Progenitor cell of endocrine pancreas (in vitro differentiated cells): ENCODE data around the gene FBXO15. TPM values are rescaled to one million over a fixed set of nuclear protein-coding genes. Genes with fewer than 3 reads are reported as not detected.

ENCODE experiments used
- DNase-seq: peaks from one replicate; pipeline ENCODE4 v3.0.0; 2021; ENCODE audit warnings: low spot score; ENCODE audit not compliant: unreplicated experiment
- H3K27ac Mint-ChIP-seq: 2 replicates; pipeline ENCODE4 v1.8.0; 2021; ENCODE audit warnings: mild to moderate bottlenecking, moderate library complexity, mixed read lengths
- H3K27me3 Mint-ChIP-seq: 2 replicates; pipeline ENCODE4 v1.8.0; 2021; ENCODE audit warnings: mixed read lengths
- H3K36me3 Mint-ChIP-seq: 2 replicates; pipeline ENCODE4 v1.8.0; 2022; ENCODE audit warnings: mixed read lengths; ENCODE audit not compliant: insufficient read depth
- H3K4me1 Mint-ChIP-seq: 2 replicates; pipeline ENCODE4 v1.8.0; 2021; ENCODE audit warnings: low read depth, mixed read lengths
- H3K4me3 Mint-ChIP-seq: 2 replicates; pipeline ENCODE4 v1.8.0; 2021; ENCODE audit warnings: low read depth, mild to moderate bottlenecking, moderate library complexity, mixed read lengths
- H3K9me3 Mint-ChIP-seq: 2 replicates; pipeline ENCODE4 v1.8.0; 2021; ENCODE audit warnings: low read depth, mixed read lengths
- total RNA-seq: library from RNA; stranded (reverse); gene quantifications from 2 replicates; pipeline ENCODE4 v1.2.1, GENCODE V29; 2021
- TF ChIP-seq, protein P1 (sequence below): fragments of 200-600 bp; sonication (generic); IDR thresholded peaks from one replicate; pipeline ENCODE4 v1.5.0; 2021; ENCODE audit warnings: antibody characterized with exemption, mild to moderate bottlenecking; ENCODE audit not compliant: unreplicated experiment

Gene FBXO15
- total RNA-seq, 1 donor from 2014 or later = 2.7 TPM

DNA sequence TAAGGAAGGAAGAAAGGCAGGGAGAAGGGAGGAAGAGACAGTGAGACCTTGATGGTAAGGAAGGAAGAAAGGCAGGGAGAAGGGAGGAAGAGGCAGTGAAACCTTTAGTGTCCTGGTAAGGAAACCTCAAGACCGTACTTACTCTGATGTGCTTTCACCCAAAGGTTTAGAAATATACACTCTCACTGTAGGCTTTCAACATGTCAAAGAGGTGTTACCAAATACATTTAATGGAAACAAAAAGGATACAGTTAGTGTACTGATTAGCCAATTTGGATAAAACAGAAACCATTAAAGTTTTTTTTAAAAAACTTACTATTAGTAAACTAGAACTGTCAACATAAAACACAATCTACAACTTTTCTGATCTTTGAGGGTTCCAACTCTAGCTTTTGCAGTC lies 7.1 kb downstream of the FBXO15 start:
- Mint-ChIP-seq H3K36me3 (no peaks in the 10 kb centered on the region), H3K9me3 (no peaks in the 10 kb centered on the region), H3K4me1 (peaks cover 8% of the 10 kb centered on the region), H3K27me3 (peaks cover 24% of the 10 kb centered on the region), H3K4me3 (no peak overlapping the region), H3K27ac (no peak overlapping the region)
- DNase-seq = no peak
- TF ChIP-seq, protein P1, sequence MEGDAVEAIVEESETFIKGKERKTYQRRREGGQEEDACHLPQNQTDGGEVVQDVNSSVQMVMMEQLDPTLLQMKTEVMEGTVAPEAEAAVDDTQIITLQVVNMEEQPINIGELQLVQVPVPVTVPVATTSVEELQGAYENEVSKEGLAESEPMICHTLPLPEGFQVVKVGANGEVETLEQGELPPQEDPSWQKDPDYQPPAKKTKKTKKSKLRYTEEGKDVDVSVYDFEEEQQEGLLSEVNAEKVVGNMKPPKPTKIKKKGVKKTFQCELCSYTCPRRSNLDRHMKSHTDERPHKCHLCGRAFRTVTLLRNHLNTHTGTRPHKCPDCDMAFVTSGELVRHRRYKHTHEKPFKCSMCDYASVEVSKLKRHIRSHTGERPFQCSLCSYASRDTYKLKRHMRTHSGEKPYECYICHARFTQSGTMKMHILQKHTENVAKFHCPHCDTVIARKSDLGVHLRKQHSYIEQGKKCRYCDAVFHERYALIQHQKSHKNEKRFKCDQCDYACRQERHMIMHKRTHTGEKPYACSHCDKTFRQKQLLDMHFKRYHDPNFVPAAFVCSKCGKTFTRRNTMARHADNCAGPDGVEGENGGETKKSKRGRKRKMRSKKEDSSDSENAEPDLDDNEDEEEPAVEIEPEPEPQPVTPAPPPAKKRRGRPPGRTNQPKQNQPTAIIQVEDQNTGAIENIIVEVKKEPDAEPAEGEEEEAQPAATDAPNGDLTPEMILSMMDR = no peak

DNA sequence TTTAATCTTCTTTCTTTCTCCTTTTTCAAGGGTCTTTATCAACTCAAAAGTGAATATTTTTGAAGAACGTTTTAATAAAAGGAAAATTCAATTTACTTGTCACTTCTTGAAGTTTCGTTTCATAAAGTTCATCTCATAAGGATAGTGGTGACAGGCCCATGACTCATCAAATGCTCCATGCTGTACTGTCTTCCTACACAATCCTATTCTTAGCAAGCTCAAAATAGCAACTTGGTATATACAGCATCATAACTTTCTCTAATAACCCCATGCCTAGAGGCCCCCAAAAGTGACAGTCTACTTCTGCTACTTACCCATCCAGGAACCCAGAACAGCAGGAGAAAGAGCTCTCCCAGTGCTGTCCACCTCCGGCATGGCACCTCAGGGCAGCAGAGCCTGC lies 7.7 kb downstream of the FBXO15 start:
- H3K4me1 Mint-ChIP-seq = peaks cover 8% of the 10 kb centered on the region
- no peaks in the 10 kb centered on the region for H3K9me3 Mint-ChIP-seq
- no peak overlapping the region for H3K27ac Mint-ChIP-seq
- TF ChIP-seq, protein P1 = no peak
- H3K4me3 Mint-ChIP-seq = no peak overlapping the region
- DNase-seq = no peak
- H3K27me3 Mint-ChIP-seq = peaks cover 24% of the 10 kb centered on the region
- H3K36me3 Mint-ChIP-seq = no peaks in the 10 kb centered on the region

DNA sequence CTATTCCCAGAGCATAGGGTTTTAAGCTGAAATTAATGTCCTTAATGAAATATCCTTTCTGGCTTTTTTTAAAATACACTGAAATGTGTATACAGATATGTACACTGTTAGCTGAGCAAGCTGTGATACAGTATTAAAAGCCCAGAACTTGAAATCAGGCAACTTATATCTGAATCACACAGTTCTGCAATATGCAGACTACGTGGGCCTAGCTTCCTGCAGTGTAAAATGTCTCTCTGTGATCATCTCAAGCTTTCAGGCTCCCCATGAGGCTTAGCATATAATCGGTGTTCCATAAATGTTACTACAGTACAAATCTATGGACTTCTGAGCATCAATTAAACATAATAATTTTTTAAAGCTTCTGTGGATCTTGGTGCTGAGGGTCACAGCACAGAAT lies 8.2 kb downstream of the FBXO15 start:
- DNase-seq = no peak
- TF ChIP-seq, protein P1 = no peak
- Mint-ChIP-seq H3K4me3 (no peak overlapping the region), H3K27me3 (peaks cover 24% of the 10 kb centered on the region), H3K4me1 (peaks cover 8% of the 10 kb centered on the region), H3K36me3 (no peaks in the 10 kb centered on the region), H3K27ac (no peak overlapping the region), H3K9me3 (no peaks in the 10 kb centered on the region)

DNA sequence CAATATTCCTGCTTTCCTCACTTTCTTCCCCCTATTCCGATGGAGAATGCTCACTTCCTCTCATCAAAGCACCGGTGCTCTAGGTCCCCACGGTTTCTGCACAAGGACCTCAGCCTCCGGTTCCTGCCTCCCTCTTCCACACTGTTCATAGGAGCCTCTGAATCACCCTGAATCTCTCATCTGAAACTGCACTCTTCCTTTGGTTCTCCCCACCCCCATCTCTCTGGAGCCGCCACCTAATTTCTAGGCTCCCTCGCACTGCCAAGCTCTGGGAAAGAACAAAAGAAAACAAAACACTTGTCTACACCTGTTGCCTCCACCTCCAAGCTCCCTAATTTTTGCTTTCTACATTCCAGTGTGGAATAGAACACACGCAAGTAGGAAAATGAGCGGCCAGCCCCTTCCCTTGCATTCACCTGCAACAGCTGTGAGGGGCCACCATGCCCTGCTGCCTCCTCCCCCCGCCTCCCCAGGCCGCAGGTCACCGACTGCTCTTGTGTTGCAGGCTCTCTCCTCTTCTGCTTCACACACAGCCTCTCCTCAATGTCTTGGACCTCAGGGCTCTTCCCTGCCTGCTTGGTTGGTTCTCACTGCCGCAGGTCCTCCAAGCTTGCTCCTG lies 9.6 kb downstream of the FBXO15 start:
- Mint-ChIP-seq H3K9me3 (peaks cover 3% of the 10 kb centered on the region), H3K36me3 (peaks cover 4% of the 10 kb centered on the region), H3K4me1 (peaks cover 12% of the 10 kb centered on the region)

DNA sequence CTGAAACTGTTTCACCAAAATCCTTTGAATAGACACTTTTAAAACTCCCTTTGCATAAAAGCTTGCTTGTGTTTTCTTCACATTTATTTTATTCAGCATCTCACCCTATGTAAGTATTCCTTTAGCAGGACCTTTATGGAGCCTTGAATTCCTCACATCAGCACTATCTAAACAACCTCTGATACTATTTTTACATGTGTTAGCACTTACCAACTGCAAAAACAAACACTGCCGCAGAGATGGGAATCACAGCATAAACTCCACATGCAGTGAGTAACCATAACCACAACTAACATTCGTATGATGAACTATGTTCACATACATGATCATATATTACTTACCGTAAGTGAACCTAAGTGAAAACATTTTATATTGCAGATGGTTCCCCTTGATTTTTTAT lies 15.4 kb downstream of the FBXO15 start:
- Mint-ChIP-seq H3K27me3 (no peaks in the 10 kb centered on the region), H3K36me3 (peaks cover 4% of the 10 kb centered on the region), H3K27ac (no peak overlapping the region), H3K4me3 (no peak overlapping the region), H3K4me1 (peaks cover 21% of the 10 kb centered on the region), H3K9me3 (peaks cover 3% of the 10 kb centered on the region)
- no peak for DNase-seq
- TF ChIP-seq, protein P1 = no peak

More for the DNA sequence above, 9.6 kb downstream of the FBXO15 start:
- TF ChIP-seq, protein P1 = no peak
- DNase-seq = no peak
- peaks cover 24% of the 10 kb centered on the region for H3K27me3 Mint-ChIP-seq
- no peak overlapping the region for H3K4me3 Mint-ChIP-seq
- H3K27ac Mint-ChIP-seq = no peak overlapping the region
